ENCODE results near the gene DNMT1. TPM values are rescaled to one million over a fixed set of nuclear protein-coding genes. Genes with fewer than 3 reads are reported as not detected.
A peak's percentile ranks its signal among the peaks of the same experiment; 100 is the strongest.

DNMT1 gene
- total RNA-seq, 2 experiments from 2014 or later = 372 to 379 TPM

GRCh38 chr19:10095948-10096614, 98.7 kb downstream of the DNMT1 start:
- ChIA-PET CTCF (interaction anchor here (1.2 to 10.2 kb wide), 5 partner anchors 12 to 115 kb away, joined by 3 to 128 read pairs (median 12); partner anchors contain the start of genes EIF3G, P2RY11 and PPAN), POLR2A (interaction anchor here (1.1 to 27.0 kb wide), 5 partner anchors 18 to 169 kb away, joined by 3 to 521 read pairs (median 3); partner anchors contain the start of genes DNMT1, EIF3G, P2RY11 and PPAN)
- intact Hi-C loops (cut with micrococcal nuclease) = no loop called here
- Mint-ChIP-seq H3K4me1 (ENCODE audit: low read depth) (peaks cover 20% of the 10 kb centered on the region), H3K27ac (peak overlapping the region; percentile 81), H3K27me3 (no peaks in the 10 kb centered on the region), H3K9me3 (no peaks in the 10 kb centered on the region), H3K4me3 (peak overlapping the region; percentile 60), H3K36me3 (ENCODE audit: low read depth) (peaks cover 41% of the 10 kb centered on the region)
- ATAC-seq (peak; percentile 95), DNase-seq (peak; percentile 88)
- no peak for TF ChIP-seq CTCF (IDR thresholded peaks at IDR 0.05)

GRCh38 chr19:10095622-10095947, 99.2 kb downstream of the DNMT1 start:
- ATAC-seq (no peak), DNase-seq (no peak)
- H3K27ac Mint-ChIP-seq = no peak overlapping the region
- no peaks in the 10 kb centered on the region for H3K27me3 Mint-ChIP-seq
- CTCF ChIA-PET = interaction anchor here (1.2 to 10.2 kb wide), 5 partner anchors 12 to 115 kb away, joined by 3 to 128 read pairs (median 12); partner anchors contain the start of genes EIF3G, P2RY11 and PPAN
- H3K4me3 Mint-ChIP-seq = no peak overlapping the region
- TF ChIP-seq CTCF (IDR thresholded peaks at IDR 0.05) = no peak
- POLR2A ChIA-PET = interaction anchor here (1.1 to 27.0 kb wide), 4 partner anchors 19 to 170 kb away, joined by 3 to 521 read pairs (median 4); partner anchors contain the start of genes DNMT1, EIF3G, P2RY11 and PPAN
- intact Hi-C loops (cut with micrococcal nuclease) = no loop called here
- no peaks in the 10 kb centered on the region for H3K9me3 Mint-ChIP-seq
- H3K36me3 Mint-ChIP-seq (ENCODE audit: low read depth) = peaks cover 45% of the 10 kb centered on the region
- peaks cover 19% of the 10 kb centered on the region for H3K4me1 Mint-ChIP-seq (ENCODE audit: low read depth)

GRCh38 chr19:10093295-10094186, 101.2 kb downstream of the DNMT1 start:
- H3K4me1 Mint-ChIP-seq (ENCODE audit: low read depth) = peaks cover 6% of the 10 kb centered on the region
- H3K4me3 Mint-ChIP-seq = no peak overlapping the region
- no peak for TF ChIP-seq CTCF (IDR thresholded peaks at IDR 0.05)
- H3K9me3 Mint-ChIP-seq = no peaks in the 10 kb centered on the region
- ChIA-PET CTCF (no interaction called here), POLR2A (interaction anchor here (27.0 kb wide), 1 partner anchor 21 kb away, joined by 521 read pairs; the partner anchor contains the start of genes EIF3G, P2RY11 and PPAN)
- H3K27ac Mint-ChIP-seq = no peak overlapping the region
- H3K27me3 Mint-ChIP-seq = no peaks in the 10 kb centered on the region
- intact Hi-C loops (cut with micrococcal nuclease) = no loop called here
- peaks cover 47% of the 10 kb centered on the region for H3K36me3 Mint-ChIP-seq (ENCODE audit: low read depth)
- no peak for ATAC-seq
- DNase-seq = no peak

- Mint-ChIP-seq H3K9me3 (no peaks in the 10 kb centered on the region), H3K27me3 (no peaks in the 10 kb centered on the region), H3K4me1 (ENCODE audit: low read depth) (peaks cover 2% of the 10 kb centered on the region), H3K4me3 (no peak overlapping the region), H3K36me3 (ENCODE audit: low read depth) (peaks cover 47% of the 10 kb centered on the region), H3K27ac (no peak overlapping the region)
- ChIA-PET POLR2A (interaction anchor here (27.0 kb wide), 1 partner anchor 22 kb away, joined by 521 read pairs; the partner anchor contains the start of genes EIF3G, P2RY11 and PPAN), CTCF (no interaction called here)
- TF ChIP-seq CTCF (IDR thresholded peaks at IDR 0.05) = no peak
- intact Hi-C loops (cut with micrococcal nuclease) = no loop called here
- ATAC-seq = no peak
- DNase-seq = no peak
Observed at GRCh38 chr19:10092648-10093294, 102.0 kb downstream of the DNMT1 start.
